ENCODE measurements around the gene EYS. TPM values are rescaled to one million over a fixed set of nuclear protein-coding genes. Genes with fewer than 3 reads are reported as not detected.

Gene EYS
- total RNA-seq, 1 donor from 2014 or later = not detected

GRCh38 chr6:65135567-65135966, 571.5 kb downstream of the EYS start:
- H3K9me3 ChIP-seq = no peaks in the 10 kb centered on the region
- H3K4me1 ChIP-seq = no peaks in the 10 kb centered on the region
- no peak for DNase-seq
- H3K27ac ChIP-seq = no peak overlapping the region
- ATAC-seq = no peak
- H3K36me3 ChIP-seq = no peaks in the 10 kb centered on the region
- no peak for TF ChIP-seq CTCF (IDR thresholded peaks at IDR 0.05)
- intact Hi-C loops (cut with DNase I) = no loop called here
- no peak overlapping the region for H3K4me3 ChIP-seq
- H3K27me3 ChIP-seq (ENCODE audit: low read depth) = no peaks in the 10 kb centered on the region

- Histone ChIP-seq H3K4me3 (no peak overlapping the region), H3K9me3 (no peaks in the 10 kb centered on the region), H3K27me3 (ENCODE audit: low read depth) (no peaks in the 10 kb centered on the region), H3K36me3 (no peaks in the 10 kb centered on the region), H3K4me1 (no peaks in the 10 kb centered on the region), H3K27ac (no peak overlapping the region)
- intact Hi-C loops (cut with DNase I) = no loop called here
- no peak for ATAC-seq
- no peak for DNase-seq
- no peak for TF ChIP-seq CTCF (IDR thresholded peaks at IDR 0.05)
These were observed 580.4 kb downstream of the EYS start for GRCh38 chr6:65126667-65127066.

DNA sequence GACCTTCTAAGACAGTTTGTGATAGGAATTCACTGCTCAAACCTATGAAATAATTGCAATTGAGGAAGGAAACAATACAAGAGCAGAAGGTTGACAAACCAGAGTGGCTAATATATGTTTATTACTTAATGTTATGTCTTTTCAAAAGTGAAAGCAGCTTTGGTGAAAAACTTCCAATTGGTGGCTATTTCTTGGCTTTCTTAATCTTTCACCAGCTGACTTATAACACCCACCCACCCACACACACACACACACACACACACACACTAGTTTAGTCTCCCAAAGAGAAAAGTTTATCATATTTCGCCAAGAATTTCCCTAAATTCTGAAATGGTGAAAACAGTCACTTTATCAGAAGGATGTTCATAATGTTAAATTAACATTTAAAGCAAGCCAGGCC, 583.5 kb downstream of the EYS start:
- H3K9me3 ChIP-seq = no peaks in the 10 kb centered on the region
- ATAC-seq (no peak), DNase-seq (no peak)
- no peak overlapping the region for H3K4me3 ChIP-seq
- H3K27ac ChIP-seq = no peak overlapping the region
- no peaks in the 10 kb centered on the region for H3K36me3 ChIP-seq
- H3K27me3 ChIP-seq (ENCODE audit: low read depth) = no peaks in the 10 kb centered on the region
- intact Hi-C loops (cut with DNase I) = no loop called here
- no peaks in the 10 kb centered on the region for H3K4me1 ChIP-seq
- no peak for TF ChIP-seq CTCF (IDR thresholded peaks at IDR 0.05)

DNA sequence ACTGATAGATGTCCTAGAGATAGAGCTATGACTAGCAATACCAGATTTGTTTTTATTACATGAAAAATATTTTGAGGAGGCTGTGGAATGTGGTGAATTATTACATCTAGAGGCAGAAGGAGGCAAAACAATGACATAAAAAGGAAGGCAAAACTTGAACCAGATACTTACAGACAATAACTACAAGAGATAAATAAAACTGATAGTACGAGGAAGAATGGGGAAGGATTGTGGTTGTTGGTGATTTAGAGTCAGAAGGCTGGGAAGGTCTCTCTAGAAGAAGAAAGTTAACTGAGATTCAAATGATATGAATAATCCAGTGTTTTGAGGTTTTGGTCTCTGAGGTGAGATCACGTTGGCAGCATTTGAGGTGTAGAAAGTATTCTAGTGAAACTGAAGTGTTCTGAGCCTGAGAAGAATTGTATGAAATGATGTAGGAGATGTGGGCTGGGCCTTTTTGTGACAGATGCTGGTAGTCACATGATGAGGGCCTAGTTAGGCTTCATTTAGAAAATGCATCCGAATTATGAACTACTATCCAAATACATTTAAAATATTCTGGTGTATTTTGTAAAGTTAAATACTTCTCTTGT, 589.1 kb downstream of the EYS start:
- Histone ChIP-seq H3K36me3 (no peaks in the 10 kb centered on the region), H3K4me1 (no peaks in the 10 kb centered on the region), H3K27ac (no peak overlapping the region), H3K27me3 (ENCODE audit: low read depth) (no peaks in the 10 kb centered on the region), H3K9me3 (peaks cover 10% of the 10 kb centered on the region), H3K4me3 (no peak overlapping the region)
- intact Hi-C loops (cut with DNase I) = no loop called here
- no peak for TF ChIP-seq CTCF (IDR thresholded peaks at IDR 0.05)
- DNase-seq (no peak), ATAC-seq (no peak)

DNA sequence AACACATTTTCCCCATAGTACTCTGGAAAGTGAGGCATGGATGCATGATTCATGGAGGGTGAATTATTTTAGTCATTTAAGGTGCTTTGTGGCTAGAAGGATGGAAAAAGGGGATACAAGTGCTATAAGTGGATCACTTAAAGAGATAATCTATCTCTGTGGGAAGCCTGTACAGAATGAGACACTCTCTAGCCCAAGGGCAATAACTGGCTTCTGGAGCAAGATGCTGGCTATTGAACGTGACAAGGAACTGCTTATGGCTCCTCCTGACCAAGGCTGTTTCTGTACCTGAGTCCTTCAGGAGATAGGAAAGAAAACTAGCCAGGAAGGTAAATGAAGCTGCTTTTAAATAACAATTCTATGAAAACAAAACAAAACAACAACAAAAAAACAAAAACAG, 590.7 kb downstream of the EYS start:
- Histone ChIP-seq H3K27me3 (ENCODE audit: low read depth) (no peaks in the 10 kb centered on the region), H3K4me3 (no peak overlapping the region), H3K27ac (no peak overlapping the region), H3K9me3 (peaks cover 10% of the 10 kb centered on the region), H3K36me3 (no peaks in the 10 kb centered on the region), H3K4me1 (no peaks in the 10 kb centered on the region)
- DNase-seq (no peak), ATAC-seq (no peak)
- no peak for TF ChIP-seq CTCF (IDR thresholded peaks at IDR 0.05)
- intact Hi-C loops (cut with DNase I) = no loop called here

- DNase-seq = no peak
- no peak for ATAC-seq
- TF ChIP-seq CTCF (IDR thresholded peaks at IDR 0.05) = no peak
- intact Hi-C loops (cut with DNase I) = no loop called here
- H3K4me3 ChIP-seq = no peak overlapping the region
- H3K36me3 ChIP-seq = no peaks in the 10 kb centered on the region
- peaks cover 10% of the 10 kb centered on the region for H3K9me3 ChIP-seq
- H3K4me1 ChIP-seq = no peaks in the 10 kb centered on the region
- no peak overlapping the region for H3K27ac ChIP-seq
- H3K27me3 ChIP-seq (ENCODE audit: low read depth) = no peaks in the 10 kb centered on the region
These were observed 593.4 kb downstream of the EYS start for GRCh38 chr6:65113581-65113980.
